ENCODE results near the gene TMOD2. TPM values are rescaled to one million over a fixed set of nuclear protein-coding genes. Genes with fewer than 3 reads are reported as not detected.

TMOD2 gene
- polyA plus RNA-seq, 3 donors = 1.2 to 28.9 (median 2.2) TPM

GRCh38 chr15:51841406-51842040 is 90.1 kb downstream of the TMOD2 start:
- WGBS, 3 donors = 41 to 76% (median 53%) methylated on average over 5 of the region's 5 CpGs
- H3K27ac ChIP-seq (ENCODE audit: low read depth, low read length) = no peak overlapping the region

- no peak overlapping the region for H3K27ac ChIP-seq (ENCODE audit: low read depth, low read length)
- WGBS, 3 donors = 96 to 98% (median 97%) methylated on average over 3 of the region's 3 CpGs
Measured at GRCh38 chr15:51842265-51842664, 90.9 kb downstream of the TMOD2 start.

DNA sequence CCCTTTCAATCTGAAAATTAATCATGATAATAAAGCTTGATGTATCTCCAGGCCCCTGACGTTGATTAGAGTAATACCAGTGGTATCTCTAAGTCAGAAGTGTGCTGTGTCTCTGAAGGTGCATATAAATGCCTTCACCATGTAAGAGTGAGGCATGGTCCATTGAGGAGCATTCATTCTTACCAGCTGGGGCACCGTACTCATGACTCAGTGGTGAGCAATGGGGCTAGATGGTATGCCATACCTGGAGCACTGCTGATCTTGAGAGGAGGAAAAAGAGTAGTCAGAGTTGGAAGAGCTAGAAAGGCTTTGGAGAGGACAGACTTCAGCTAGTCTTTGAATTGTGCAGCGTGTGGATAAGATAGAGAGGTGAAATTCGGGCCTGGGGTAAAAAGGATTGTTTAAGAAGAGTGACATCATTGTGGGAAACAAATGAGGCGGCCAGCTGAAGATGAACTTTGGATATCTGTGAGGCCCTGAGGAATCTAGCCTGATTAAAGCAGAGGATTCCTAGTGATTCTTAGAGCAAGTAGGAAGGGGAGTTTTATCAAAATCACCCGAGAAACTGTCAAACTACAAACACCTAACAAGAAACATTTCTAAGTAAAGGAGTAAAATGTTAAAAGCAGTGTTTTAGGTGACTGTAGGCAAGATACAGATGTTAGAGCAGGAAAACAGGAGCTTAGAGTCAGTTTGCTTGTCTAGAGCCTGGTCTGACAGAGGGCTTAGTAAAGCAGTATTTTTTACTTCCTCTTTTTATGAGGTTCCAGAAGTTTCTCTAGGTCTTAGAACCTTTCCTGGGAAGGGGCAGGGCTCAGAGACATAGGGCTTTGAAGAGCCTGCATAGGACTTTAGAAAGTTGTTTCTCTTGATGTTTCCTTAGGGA is 91.7 kb downstream of the TMOD2 start:
- H3K27ac ChIP-seq (ENCODE audit: low read depth, low read length) = no peak overlapping the region
- 52 to 68% (median 66%) methylated on average over 6 of the region's 6 CpGs for WGBS, 3 donors

- 38 to 77% (median 77%) methylated on average over 4 of the region's 4 CpGs for WGBS, 3 donors
- H3K27ac ChIP-seq (ENCODE audit: low read depth, low read length) = peak overlapping the region; percentile 38
Measured at GRCh38 chr15:51844747-51845426, 93.5 kb downstream of the TMOD2 start.

DNA sequence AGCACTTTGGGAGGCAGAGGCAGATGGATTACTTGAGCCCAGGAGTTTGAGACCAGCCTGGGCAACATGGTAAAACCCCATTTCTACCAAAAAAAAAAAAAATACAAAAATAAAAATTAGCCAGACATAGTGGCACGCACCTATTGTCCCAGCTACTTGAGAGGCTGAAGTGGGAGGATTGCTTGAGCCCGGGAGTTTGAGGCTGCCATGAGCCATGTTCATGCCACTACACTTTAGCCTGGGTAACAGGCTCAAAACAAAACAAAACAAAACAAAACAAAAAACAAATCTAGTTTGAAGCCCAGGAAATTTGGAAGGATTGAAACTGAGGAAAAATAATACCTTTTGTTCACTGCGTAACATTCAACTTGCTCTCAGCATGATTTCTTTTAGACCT is 94.7 kb downstream of the TMOD2 start:
- WGBS, 3 donors = 65 to 89% (median 72%) methylated on average over 3 of the region's 3 CpGs
- no peak overlapping the region for H3K27ac ChIP-seq (ENCODE audit: low read depth, low read length)

- WGBS, 3 donors = 29 to 66% (median 46%) methylated on average over 3 of the region's 3 CpGs
- H3K27ac ChIP-seq (ENCODE audit: low read depth, low read length) = no peak overlapping the region
Measured at GRCh38 chr15:51846463-51847230, 95.2 kb downstream of the TMOD2 start.

DNA sequence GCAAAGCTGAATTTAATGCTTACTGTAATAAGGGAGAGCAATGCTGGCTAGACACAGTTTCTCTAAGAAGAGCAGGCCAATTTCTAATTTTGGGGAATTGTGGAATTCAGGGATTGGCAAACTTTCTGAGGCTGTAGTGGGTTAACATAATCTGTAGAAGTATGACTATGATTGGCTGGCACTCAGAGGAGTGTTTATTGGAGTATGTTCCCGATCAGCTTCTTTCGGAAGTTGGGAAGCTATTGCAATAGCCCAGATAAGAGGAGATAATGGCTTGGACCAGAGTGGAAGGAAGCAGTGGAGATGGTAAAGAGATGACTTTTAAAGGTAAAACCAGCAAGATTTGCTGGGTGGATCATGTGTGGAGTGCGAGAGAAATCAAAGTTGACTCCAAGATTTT is 97.4 kb downstream of the TMOD2 start:
- WGBS, 3 donors = 43 to 57% (median 47%) methylated on average over 3 of the region's 3 CpGs
- H3K27ac ChIP-seq (ENCODE audit: low read depth, low read length) = no peak overlapping the region

DNA sequence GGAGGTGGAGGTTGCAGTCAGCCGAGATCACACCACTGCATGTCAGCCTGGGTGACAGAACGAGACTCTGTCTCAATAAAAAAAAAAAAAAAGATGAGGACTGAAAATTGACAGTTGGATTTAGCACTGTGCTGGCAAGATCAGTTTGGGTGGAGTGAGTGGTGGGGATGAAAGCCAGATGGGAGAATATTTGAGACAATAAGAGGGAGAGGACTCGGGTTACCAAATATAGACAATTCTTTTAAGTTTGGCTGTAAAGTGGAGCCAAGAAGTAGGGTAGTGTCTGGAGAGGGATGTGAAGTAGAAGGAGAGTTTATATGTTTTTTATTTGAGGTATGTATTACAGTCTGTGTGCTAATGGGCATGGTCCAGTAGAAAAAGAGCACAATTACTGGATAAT is 98.5 kb downstream of the TMOD2 start:
- WGBS, 3 donors = 83 to 92% (median 88%) methylated on average over 3 of the region's 3 CpGs
- H3K27ac ChIP-seq (ENCODE audit: low read depth, low read length) = no peak overlapping the region

- H3K27ac ChIP-seq (ENCODE audit: low read depth, low read length) = no peak overlapping the region
- 88 to 90% (median 90%) methylated on average over 2 of the region's 2 CpGs for WGBS, 3 donors
Measured at GRCh38 chr15:51853998-51854397, 102.6 kb downstream of the TMOD2 start.

DNA sequence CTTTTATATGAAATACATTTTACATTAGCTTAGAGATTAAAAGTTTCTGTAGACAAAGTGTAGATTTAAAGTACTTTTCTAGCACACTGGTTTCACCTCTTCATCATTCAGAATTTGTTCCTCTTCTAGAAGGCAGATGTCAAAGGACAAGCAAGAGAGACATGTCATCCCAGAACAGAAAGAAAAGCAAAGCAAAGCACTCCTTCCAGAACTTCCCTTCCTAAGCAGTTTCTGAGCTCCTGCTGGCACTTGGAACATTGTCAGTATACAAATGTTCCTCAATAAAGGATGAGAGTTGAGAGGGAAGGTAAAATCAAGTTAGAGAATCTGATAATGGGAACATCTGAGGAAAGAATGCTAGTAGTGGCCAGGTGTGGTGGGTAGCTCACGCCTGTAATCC is 104.2 kb downstream of the TMOD2 start:
- 87 to 100% (median 98%) methylated on average over 1 of the region's 1 CpG for WGBS, 3 donors
- H3K27ac ChIP-seq (ENCODE audit: low read depth, low read length) = no peak overlapping the region

- no peak overlapping the region for H3K27ac ChIP-seq (ENCODE audit: low read depth, low read length)
- WGBS, 3 donors = 68 to 90% (median 86%) methylated on average over 5 of the region's 5 CpGs
Measured at GRCh38 chr15:51856714-51857380, 105.5 kb downstream of the TMOD2 start.

GRCh38 chr15:51861557-51862359 is 110.4 kb downstream of the TMOD2 start:
- 83 to 95% (median 83%) methylated on average over 10 of the region's 10 CpGs for WGBS, 3 donors

DNA sequence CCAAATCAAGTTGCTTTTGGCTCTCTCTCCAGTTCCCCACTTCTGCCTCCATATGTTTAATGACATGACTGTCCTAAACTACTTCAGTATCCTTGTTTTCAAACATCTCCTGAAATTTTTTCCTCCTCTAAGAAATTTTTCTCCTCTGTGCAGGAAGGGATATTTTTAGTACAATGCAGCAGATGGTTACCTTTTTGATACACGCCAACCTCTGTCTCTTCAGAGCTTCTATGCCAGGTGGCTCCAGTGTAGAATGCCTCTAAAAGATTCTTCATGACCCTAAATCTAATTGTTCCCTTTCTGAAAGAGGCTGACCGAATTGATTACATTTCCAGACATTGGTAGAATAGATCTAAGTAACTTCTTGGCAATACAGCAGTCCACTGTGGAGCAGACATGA is 111.7 kb downstream of the TMOD2 start:
- no peak overlapping the region for H3K27ac ChIP-seq (ENCODE audit: low read depth, low read length)
- WGBS, 3 donors = 86 to 95% (median 94%) methylated on average over 2 of the region's 2 CpGs

More at GRCh38 chr15:51861557-51862359, 110.4 kb downstream of the TMOD2 start:
- H3K27ac ChIP-seq (ENCODE audit: low read depth, low read length) = no peak overlapping the region

GRCh38 chr15:51864408-51865056 is 113.1 kb downstream of the TMOD2 start:
- H3K27ac ChIP-seq (ENCODE audit: low read depth, low read length) = no peak overlapping the region
- WGBS, 3 donors = 97% methylated on average over 4 of the region's 4 CpGs

- 78 to 97% (median 90%) methylated on average over 1 of the region's 1 CpG for WGBS, 3 donors
- no peak overlapping the region for H3K27ac ChIP-seq (ENCODE audit: low read depth, low read length)
Measured at GRCh38 chr15:51865317-51865716, 113.9 kb downstream of the TMOD2 start.

Measured in adipose tissue (tissue), 3 donors.